CD14-positive monocyte (primary cell): ENCODE measurements around the gene MTX1. TPM values are rescaled to one million over a fixed set of nuclear protein-coding genes. Genes with fewer than 3 reads are reported as not detected.

Experiments used
- DNase-seq, 3 donors: peaks; one replicate each; pipeline ENCODE4 v3.0.0-alpha.2; 2011 to 2022
- H2AFZ ChIP-seq: 2 replicates; pipeline ENCODE4 v1.6.0; 2012; ENCODE audit warnings: mild to moderate bottlenecking, low read depth, low read length, inconsistent platforms; ENCODE audit not compliant: insufficient read depth, poor library complexity, severe bottlenecking
- H3K27ac ChIP-seq, 2 donors: 1 replicate in 1 of 2; 2 replicates in 1 of 2; pipeline ENCODE4 v1.5.1; 2012 to 2013; ENCODE audit warnings: low read length in 2 of 2, control low read depth in 1 of 2, inconsistent platforms in 1 of 2, low read depth in 1 of 2, mild to moderate bottlenecking in 1 of 2
- H3K27me3 ChIP-seq, 2 donors: one replicate each; pipeline versions ENCODE4 v1.6.0 to v1.6.1; 2011 to 2013; ENCODE audit warnings: low read length in 2 of 2; ENCODE audit not compliant: control insufficient read depth in 2 of 2, insufficient read depth in 2 of 2
- H3K36me3 ChIP-seq, 2 donors: replicated peaks in 1 of 2; 1 replicate in 1 of 2; 2 replicates in 1 of 2; pipeline versions ENCODE4 v1.5.1 to v1.6.1; 2012 to 2013; ENCODE audit warnings: low read length in 2 of 2, control low read depth in 1 of 2, inconsistent platforms in 1 of 2, mild to moderate bottlenecking in 1 of 2; ENCODE audit not compliant: insufficient read depth in 2 of 2, control insufficient read depth in 1 of 2
- H3K4me1 ChIP-seq, 2 donors: 1 replicate in 1 of 2; 2 replicates in 1 of 2; pipeline versions ENCODE4 v1.5.1 to v1.6.1; 2012 to 2013; ENCODE audit warnings: low read length in 2 of 2, control low read depth in 1 of 2, inconsistent platforms in 1 of 2, mild to moderate bottlenecking in 1 of 2, moderate library complexity in 1 of 2; ENCODE audit not compliant: insufficient read depth in 2 of 2, control insufficient read depth in 1 of 2
- H3K4me2 ChIP-seq: replicated peaks from 2 replicates; pipeline ENCODE3; 2012; ENCODE audit warnings: low read length, moderate library complexity, mild to moderate bottlenecking; ENCODE audit not compliant: poor library complexity, severe bottlenecking; ENCODE audit errors: extremely low read depth
- H3K4me3 ChIP-seq, 3 experiments: fragments of 200-600 bp in 1 of 3; sonication (generic) in 1 of 3; replicated peaks in 1 of 3; 1 replicate in 2 of 3; 2 replicates in 1 of 3; pipeline ENCODE4 v1.5.1; 2011 to 2013; ENCODE audit warnings: low read length in 3 of 3, mild to moderate bottlenecking in 3 of 3, control low read depth in 2 of 3, low read depth in 2 of 3, inconsistent platforms in 1 of 3, moderate library complexity in 1 of 3
- H3K79me2 ChIP-seq: 2 replicates; pipeline ENCODE4 v1.6.0; 2012; ENCODE audit warnings: mild to moderate bottlenecking, control low read depth, inconsistent platforms, low read length, moderate library complexity; ENCODE audit not compliant: insufficient read depth
- H3K9ac ChIP-seq: 2 replicates; pipeline ENCODE4 v1.6.0; 2017; ENCODE audit warnings: low read length, mild to moderate bottlenecking; ENCODE audit not compliant: insufficient read depth, poor library complexity, severe bottlenecking
- H3K9me3 ChIP-seq, 2 donors: replicated peaks in 1 of 2; 1 replicate in 1 of 2; 2 replicates in 1 of 2; pipeline versions ENCODE4 v1.5.1 to v1.6.1; 2012 to 2013; ENCODE audit warnings: low read length in 2 of 2, control low read depth in 1 of 2; ENCODE audit not compliant: control insufficient read depth in 1 of 2, insufficient read depth in 1 of 2
- H4K20me1 ChIP-seq: 2 replicates; pipeline ENCODE4 v1.6.0; 2012; ENCODE audit warnings: mild to moderate bottlenecking, low read length, control low read depth, moderate library complexity; ENCODE audit not compliant: insufficient read depth
- H3K27ac Mint-ChIP-seq, 7 donors: one replicate each; pipeline ENCODE4 v1.8.0; 2020; ENCODE audit warnings: mild to moderate bottlenecking in 7 of 7, mixed read lengths in 7 of 7, moderate library complexity in 6 of 7, inconsistent platforms in 2 of 7
- H3K27me3 Mint-ChIP-seq, 3 donors: one replicate each; pipeline ENCODE4 v1.8.0; 2021 to 2022; ENCODE audit warnings: low read depth in 3 of 3, mild to moderate bottlenecking in 3 of 3, mixed read lengths in 3 of 3, moderate library complexity in 3 of 3, inconsistent platforms in 1 of 3
- H3K36me3 Mint-ChIP-seq, 2 donors: one replicate each; pipeline ENCODE4 v1.8.0; 2020; ENCODE audit warnings: mixed read lengths in 2 of 2, inconsistent platforms in 1 of 2, mild to moderate bottlenecking in 1 of 2
- H3K4me1 Mint-ChIP-seq: one replicate; pipeline ENCODE4 v1.8.0; 2020; ENCODE audit warnings: mild to moderate bottlenecking, mixed read lengths
- H3K4me3 Mint-ChIP-seq, 2 donors: one replicate each; pipeline ENCODE4 v1.8.0; 2020; ENCODE audit warnings: mild to moderate bottlenecking in 2 of 2, mixed read lengths in 2 of 2, moderate library complexity in 1 of 2
- H3K9me3 Mint-ChIP-seq, 7 donors: one replicate each; pipeline ENCODE4 v1.8.0; 2020 to 2022; ENCODE audit warnings: mixed read lengths in 7 of 7, mild to moderate bottlenecking in 6 of 7, moderate library complexity in 6 of 7, inconsistent platforms in 2 of 7
- CTCF ChIP-seq: fragments of 200-600 bp; IDR thresholded peaks from one replicate; pipeline ENCODE4 v1.8.0; 2022; ENCODE audit warnings: antibody characterized with exemption, mild to moderate bottlenecking
- WGBS: methylation state at CpG from one replicate; pipeline ENCODE4 v1.1.5; 2013; ENCODE audit warnings: missing lambda C conversion rate; ENCODE audit not compliant: insufficient coverage; 5-methylcytosine and 5-hydroxymethylcytosine counted together
- intact Hi-C, 2 donors: fragments of 100-400 bp; cut with micrococcal nuclease; formaldehyde crosslinking; loops; one replicate each; pipeline versions ENCODE4 v1.15.0 to v1.15.1; 2023
- polyA plus RNA-seq, 3 donors: library from polyadenylated mRNA; depleted of rRNA in 1 of 3; unstranded in 2 of 3; stranded (reverse) in 1 of 3; fragments of 300-500 nt in 2 of 3; fragments of >200 nt in 1 of 3; fragmentation: Illumina TruSeq in 2 of 3; gene quantifications; 1 replicate in 2 of 3; 2 replicates in 1 of 3; pipeline ENCODE4 v1.2.3, GENCODE V29; 2012 to 2021

Gene MTX1
- polyA plus RNA-seq, 3 donors = 79.7 to 101 (median 86.0) TPM

- H3K4me1 ChIP-seq = peaks cover 14 to 17% of the 10 kb centered on the region in 2 donors
- peaks cover 16 to 23% (median 22%) of the 10 kb centered on the region in 3 donors for H3K27me3 Mint-ChIP-seq
- peaks cover 16 to 24% of the 10 kb centered on the region in 2 donors for H3K36me3 Mint-ChIP-seq
- peaks cover 0 to 15% of the 10 kb centered on the region in 2 donors for H3K27me3 ChIP-seq
- WGBS = 15% methylated on average over 7 of the region's 8 CpGs
- no peaks in the 10 kb centered on the region for H3K9me3 ChIP-seq
- no peaks in the 10 kb centered on the region for H4K20me1 ChIP-seq
- H3K4me2 ChIP-seq = no peak overlapping the region
- H3K79me2 ChIP-seq = no peaks in the 10 kb centered on the region
- no peak overlapping the region for H3K27ac ChIP-seq
- H3K4me3 ChIP-seq = no peak overlapping the region
- DNase-seq = no peak
- H3K36me3 ChIP-seq = peaks cover 14 to 19% of the 10 kb centered on the region in 2 donors
- TF ChIP-seq CTCF = no peak
- peaks cover 0 to 11% (median 6%) of the 10 kb centered on the region in 7 donors for H3K9me3 Mint-ChIP-seq
- peak overlapping the region in 1 of 2 donors; percentile 37 for H3K4me3 Mint-ChIP-seq
- no peak overlapping the region for H3K9ac ChIP-seq
- no peak overlapping the region for H3K27ac Mint-ChIP-seq
- peaks cover 19% of the 10 kb centered on the region for H3K4me1 Mint-ChIP-seq
- intact Hi-C loops = loop anchor here in 1 of 2 donors (2.0 to 5.0 kb wide), 2 partner anchors 39 to 73 kb away; partner anchors contain the start of gene EFNA1
- H2AFZ ChIP-seq = no peak overlapping the region
These were observed 42.4 kb upstream of the MTX1 start for GRCh38 chr1:155166051-155166470.

- no peak overlapping the region for H3K9ac ChIP-seq
- DNase-seq = peak in 1 of 3 donors; percentile 10
- H3K79me2 ChIP-seq = peaks cover 5% of the 10 kb centered on the region
- H4K20me1 ChIP-seq = no peaks in the 10 kb centered on the region
- H3K27me3 ChIP-seq = peaks cover 0 to 15% of the 10 kb centered on the region in 2 donors
- Mint-ChIP-seq H3K9me3 (peaks cover 0 to 11% (median 6%) of the 10 kb centered on the region in 7 donors), H3K4me1 (peaks cover 19% of the 10 kb centered on the region), H3K27me3 (peaks cover 16 to 23% (median 22%) of the 10 kb centered on the region in 3 donors), H3K36me3 (peaks cover 19 to 29% of the 10 kb centered on the region in 2 donors), H3K4me3 (peak overlapping the region in 1 of 2 donors; percentile 62), H3K27ac (no peak overlapping the region)
- H3K9me3 ChIP-seq = no peaks in the 10 kb centered on the region
- no peak for TF ChIP-seq CTCF
- H3K36me3 ChIP-seq = peaks cover 14 to 19% of the 10 kb centered on the region in 2 donors
- peak overlapping the region; percentile 70 for H2AFZ ChIP-seq
- no peak overlapping the region for H3K27ac ChIP-seq
- intact Hi-C loops = loop anchor here (1.0 to 5.0 kb wide), 3 partner anchors 39 to 75 kb away; partner anchors contain the start of gene EFNA1 (in 1 of the 2)
- peaks cover 14 to 17% of the 10 kb centered on the region in 2 donors for H3K4me1 ChIP-seq
- peak overlapping the region; percentile 24 for H3K4me2 ChIP-seq
- WGBS = 0% methylated on average over 16 of the region's 27 CpGs
- H3K4me3 ChIP-seq = no peak overlapping the region
These were observed 41.9 kb upstream of the MTX1 start for GRCh38 chr1:155166471-155167165.
